CD4-positive, alpha-beta T cell treated with Interleukin-2 at 100 ng/mL for 4 hours (primary cell): ENCODE results near the gene CLDN7.
A peak's percentile ranks its signal among the peaks of the same experiment; 100 is the strongest.
"Not testable (repeated sequence)": the region's sequence is repeated elsewhere in the genome, so short reads cannot be mapped to it uniquely, and the experiment has no call there.

ENCODE experiments used
- DNase-seq: peaks from one replicate; pipeline ENCODE4 v3.0.0-alpha.2; 2020; ENCODE audit warnings: low spot score

CLDN7 gene

DNA sequence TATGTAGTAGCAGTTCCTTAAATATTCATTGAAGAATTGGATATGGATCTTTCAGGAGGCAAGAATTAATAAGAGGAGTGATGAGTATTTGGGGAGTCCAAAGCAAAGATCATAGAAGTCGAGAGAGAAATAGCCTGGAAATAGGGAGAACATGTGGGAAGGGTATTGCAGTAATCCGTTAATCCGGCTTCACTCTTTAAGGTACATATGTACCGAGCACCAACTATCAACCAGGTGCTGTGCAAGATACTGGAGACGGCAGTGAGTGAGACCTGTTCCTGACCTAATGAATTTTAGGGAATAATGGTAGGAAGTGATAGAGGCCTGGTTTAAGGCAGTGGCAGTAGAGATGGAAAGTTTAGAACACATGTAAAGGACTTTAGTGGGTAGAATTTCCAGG lies 9.2 kb downstream of the CLDN7 start:
- no peak for DNase-seq

DNA sequence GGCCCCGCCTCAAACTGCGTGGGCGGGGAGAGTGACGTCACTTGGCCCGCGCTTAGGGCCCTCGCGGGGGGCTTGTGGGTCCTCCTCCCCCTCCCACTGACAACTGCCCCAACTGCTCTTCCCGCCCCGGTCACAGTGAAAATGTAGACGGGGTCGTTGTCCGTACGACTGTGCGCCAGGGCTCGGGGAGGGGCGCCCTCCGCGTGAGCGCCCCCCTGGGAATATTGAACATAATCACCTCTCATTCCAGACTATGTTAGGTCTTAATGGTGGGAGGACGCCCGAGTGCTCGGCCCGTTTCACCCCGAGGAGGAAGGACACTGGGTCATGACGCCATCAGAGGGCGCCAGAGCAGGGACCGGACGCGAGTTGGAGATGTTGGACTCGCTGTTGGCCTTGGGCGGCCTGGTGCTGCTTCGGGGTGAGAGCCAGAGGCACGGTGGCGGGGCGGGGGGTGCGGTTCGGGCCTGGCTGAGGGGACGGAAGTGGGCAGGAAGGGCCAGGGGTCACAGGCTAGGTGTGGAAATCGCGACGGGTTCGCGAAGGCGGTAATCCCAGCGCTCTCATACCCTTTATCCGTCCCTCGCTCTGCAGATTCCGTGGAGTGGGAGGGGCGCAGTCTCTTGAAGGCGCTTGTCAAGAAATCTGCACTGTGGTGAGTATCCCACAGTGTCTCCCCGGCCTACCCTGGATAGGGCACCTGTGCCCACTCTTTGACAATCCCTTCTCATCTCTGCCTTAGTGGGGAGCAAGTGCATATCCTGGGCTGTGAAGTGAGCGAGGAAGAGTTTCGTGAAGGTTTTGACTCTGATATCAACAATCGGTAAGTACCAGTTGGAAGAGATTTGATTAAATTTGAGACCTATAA lies 9.9 kb downstream of the CLDN7 start, which contains the start of gene ELP5:
Gene ELP5, plus strand, starts transcription at position 40 of the 868 bp plus-strand sequence. Its CDS starts 336 bp downstream, at position 376.
- DNase-seq, result peak; percentile 88

DNA sequence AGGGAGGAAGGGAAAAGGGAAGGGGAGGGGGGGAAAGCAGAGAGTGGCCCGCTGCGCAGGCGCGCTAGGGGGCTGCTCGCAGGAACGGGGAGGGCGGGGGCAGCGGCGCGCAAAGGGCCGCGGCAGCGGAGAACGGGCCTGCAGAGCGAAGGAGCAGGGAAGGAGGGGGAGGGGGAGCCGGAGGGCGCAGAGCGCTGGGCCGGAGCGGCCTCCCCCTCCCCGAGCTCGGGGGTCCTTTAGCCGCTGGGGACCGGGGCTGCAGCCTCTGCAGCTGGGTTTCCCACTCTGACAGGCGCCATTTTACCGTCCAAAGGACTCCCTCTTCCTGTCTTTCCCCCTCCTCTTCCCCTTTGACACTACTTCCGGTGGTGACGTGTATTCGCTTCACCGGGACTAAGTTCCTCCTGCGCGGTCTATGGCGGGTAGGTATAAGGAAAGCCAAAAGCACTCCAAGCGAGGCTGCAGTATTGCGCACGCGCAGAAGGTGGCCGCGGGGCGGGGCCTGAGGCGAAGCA lies 10.6 kb downstream of the CLDN7 start, which contains the start of gene CTDNEP1:
Gene CTDNEP1, minus strand, starts transcription at position 74 of the 515 bp plus-strand sequence. CDS start 438 bp downstream, outside the sequence.
- peak; percentile 99 for DNase-seq

DNA sequence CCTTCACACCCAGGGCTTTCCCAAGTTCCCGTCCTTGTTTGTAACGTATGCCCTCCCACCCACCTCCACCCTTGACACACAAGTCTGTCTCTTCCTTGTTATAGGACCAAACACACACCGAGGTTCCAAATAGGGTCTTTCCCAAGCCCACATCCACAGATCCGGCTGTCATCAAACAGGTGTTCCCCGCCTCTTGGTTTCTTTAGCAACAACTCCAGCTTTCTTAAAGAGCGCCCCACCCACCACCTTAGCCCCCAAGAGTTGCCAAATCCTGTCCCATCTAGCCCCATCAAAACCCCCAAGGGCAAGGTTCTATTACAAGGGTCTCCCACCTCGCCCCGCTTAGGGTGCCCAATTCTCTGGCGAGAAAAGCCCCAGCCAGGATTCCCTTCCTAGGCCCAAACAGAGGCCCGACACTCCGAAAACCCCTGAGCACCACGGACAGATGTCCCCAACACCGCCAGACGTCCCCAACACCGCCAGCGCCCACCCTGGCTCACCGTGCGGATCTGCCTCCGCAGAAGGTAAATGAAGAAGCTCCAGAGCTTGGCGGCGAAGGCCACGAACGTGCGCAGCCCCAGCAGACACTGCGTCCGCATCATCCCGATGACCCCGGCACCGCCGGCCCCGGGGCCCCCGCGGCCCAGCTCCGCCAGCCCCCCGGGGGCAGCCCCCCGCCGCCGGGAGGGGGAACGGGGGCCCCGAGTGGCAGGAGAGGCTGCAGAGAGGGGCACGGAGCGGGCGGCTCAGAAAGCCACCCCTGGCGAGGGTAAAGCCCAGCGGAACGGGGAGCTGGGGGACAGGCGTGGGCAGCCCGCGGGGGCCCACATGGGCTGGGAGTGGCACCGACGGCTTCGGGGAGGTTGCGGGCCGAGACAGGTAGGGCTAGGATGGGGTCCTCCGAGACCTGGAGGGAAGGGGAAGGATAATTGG lies 11.3 kb downstream of the CLDN7 start:
- DNase-seq, result no peak

DNA sequence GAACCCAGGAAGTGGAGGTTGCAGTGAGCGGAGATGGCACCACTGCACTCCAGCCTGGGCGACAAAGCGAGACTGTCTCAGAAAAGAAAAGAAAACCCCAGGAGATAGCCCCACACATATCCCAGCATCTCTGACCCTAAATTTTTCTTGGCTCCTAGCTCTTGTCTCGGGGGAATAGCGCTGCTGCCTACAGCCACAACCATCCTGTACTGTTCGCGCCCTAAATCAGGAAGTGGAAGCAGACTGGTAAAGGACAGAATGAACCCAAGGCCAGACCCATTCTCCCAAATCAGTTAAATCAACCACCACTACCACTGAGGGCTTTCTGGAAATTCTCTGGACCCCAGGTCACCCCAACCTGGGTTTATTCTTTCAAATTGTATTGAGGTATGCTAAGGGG lies 12.4 kb downstream of the CLDN7 start:
- DNase-seq, result no peak

DNA sequence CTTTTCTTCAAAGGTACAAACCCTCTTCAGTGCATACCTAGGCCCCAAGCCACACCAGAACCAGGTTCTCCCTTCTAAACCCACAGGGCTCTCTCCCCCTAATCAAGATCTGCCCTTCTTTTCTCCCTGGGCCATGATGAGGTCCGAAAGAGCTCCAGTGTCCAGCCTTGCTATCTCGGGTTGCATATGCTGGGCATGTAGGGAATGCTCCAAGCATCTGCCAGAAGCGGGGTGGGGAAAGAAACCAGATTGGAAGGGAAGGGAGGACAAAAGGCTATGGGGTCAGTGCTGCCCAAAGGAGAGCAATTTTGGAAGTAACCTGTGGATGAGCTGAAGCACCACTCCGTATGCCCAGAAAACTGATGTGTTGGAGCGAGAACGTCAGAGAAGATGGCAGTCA lies 13.1 kb downstream of the CLDN7 start:
- no peak for DNase-seq

DNA sequence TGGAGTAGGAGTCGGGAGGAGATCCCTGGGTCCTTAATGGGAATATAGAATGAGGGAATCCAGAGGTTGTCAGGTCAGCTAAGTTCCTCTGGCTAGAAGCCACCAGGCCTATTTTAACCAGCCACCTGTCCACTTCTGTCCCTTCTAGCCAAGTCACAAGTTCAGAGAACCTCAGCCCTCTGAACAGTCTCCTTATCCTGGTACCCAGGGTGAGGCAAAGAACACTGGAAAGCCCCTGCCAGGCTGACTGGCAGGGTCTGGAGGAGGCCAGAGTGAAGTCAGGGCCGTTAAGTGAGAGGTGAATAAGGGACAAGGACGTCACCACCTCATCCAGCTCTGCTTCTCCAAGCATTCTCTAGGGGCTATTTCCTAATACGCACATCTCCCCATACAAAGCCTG lies 13.5 kb downstream of the CLDN7 start:
- no peak for DNase-seq

DNA sequence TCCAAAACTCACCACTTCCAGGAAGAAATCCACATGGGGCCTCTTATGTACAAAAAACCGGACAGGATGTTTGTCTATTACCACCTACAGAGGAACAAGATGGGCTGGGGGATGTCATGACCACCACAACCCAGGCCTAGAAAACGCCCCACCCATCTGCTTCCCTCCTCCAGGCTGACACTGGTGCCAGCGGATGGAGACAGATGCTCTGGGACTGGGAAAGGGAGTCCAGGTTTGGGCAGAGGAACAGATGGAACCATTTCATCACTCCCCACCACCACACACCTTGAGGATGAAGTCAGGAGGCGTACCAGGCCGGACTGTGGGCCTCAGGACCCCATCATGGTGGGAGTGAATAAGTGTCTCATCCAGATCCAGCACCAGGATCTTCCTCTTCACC lies 15.5 kb downstream of the CLDN7 start:
- DNase-seq, result no peak

DNA sequence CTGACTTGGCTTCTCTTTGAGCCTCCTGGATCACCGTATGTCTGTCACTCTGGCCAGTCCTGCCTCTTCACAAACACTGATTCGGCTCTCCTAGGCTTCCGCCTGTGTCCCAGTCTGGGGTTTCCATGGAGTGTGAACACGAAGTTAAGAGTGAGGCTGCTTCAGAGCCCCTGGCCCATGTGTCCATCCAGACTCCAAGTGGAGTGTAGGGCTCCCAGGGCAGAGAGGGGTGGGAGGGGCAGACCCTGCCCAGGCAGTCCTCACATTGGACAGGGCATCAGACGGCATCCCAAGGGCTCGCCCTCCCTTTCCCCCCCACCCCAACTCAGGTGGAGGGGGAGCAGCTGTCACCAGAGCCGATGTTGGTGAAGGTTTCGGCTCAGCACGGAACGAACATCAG lies 18.4 kb downstream of the CLDN7 start:
- DNase-seq, result not testable (repeated sequence)

DNA sequence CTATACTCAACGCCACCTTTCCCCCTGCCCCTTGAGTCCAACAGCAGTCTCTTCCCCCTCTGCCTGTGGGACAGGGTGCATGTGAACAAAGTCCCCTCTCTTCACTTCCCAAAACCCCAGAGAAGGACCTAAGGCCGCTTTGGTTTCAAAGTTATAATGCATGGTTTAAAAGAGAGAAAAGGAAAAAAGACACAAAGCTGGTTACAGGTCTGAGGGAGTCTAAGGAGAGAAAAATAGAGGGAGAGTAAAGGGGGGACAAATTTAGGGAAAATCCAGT lies 18.9 kb downstream of the CLDN7 start:
- DNase-seq, result no peak

DNA sequence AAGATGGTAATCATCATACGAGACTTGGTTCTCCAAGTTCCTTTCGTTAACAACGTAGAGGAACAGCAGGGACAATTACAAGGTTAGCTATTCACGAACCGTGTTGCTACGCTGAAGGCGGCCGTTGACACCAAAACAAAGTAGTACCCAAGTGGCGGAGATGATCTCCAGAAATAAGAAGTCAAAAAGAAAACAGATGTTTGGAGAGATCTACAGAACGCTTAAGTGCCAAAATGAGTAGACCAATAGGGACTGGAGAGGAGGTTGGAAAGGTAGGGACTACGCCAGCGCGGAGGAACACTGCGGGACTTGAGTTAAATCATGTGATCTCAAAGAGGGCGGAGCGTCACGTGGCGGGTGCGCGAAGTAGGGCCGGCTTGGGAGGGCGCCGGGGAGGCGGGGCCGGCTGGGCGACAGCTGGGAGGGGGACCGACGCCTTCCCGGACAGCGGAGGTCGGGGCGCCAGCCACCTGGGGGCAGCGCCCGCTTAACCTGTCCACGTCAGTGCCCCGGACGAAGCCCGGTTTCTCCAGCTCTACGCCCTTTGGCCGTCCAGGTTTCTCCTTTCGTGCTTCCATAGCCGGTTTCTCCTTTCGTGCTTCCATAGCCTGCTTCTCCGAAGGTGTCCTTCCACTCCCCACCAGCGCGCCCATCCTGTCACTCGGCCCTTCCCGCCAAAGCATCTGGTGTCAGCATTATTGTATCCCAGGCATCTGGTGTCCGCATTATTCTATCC lies 19.4 kb downstream of the CLDN7 start:
- DNase-seq, result peak; percentile 94

DNA sequence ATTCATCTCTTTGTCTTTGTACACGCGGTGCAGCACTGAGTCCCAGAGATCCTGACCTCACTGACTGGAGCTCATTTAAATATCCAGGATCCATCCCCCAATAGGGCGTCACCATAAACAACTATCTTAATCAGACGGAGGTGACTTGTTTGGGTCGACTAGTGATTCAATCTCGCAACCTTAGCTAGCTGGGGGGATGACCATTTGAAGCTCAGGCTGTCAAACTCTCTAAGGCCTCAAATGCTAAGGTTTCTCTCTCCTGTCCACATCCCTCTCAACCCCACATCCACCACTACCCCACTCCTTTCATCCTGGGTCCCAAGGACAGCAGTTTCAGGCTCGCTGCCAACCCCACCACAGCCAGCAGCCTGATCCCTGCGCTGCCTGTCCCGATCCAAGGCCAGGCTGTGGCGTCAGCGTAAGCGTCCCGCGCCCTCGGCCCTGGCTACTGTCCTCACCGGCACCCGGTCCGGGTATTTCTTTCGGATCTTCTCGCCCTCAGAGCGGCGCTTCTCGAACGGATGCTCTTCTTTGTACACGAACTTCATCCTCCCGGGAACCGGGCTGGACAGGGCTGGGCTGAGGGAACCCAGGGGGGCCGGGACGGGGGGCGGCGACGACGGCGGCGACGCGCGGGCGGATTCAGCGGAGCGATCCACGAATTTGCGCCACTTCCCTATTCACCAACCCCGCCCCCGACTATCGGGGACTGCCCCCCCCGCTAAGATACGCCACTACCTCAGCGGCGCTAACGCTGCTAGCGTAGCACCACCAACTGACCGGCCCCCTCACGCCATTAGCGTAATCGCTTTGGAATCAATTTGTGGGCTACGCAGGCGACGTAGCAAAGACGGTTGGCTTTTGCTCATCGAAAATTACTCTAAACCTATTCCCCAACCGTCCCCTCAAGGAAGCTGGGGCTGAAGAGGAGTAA lies 20.2 kb downstream of the CLDN7 start, which contains the start of gene GABARAP:
Gene GABARAP, minus strand, starts transcription at position 667 of the 934 bp plus-strand sequence. Its CDS starts 119 bp downstream, at position 548.
- DNase-seq, result peak; percentile 94

DNA sequence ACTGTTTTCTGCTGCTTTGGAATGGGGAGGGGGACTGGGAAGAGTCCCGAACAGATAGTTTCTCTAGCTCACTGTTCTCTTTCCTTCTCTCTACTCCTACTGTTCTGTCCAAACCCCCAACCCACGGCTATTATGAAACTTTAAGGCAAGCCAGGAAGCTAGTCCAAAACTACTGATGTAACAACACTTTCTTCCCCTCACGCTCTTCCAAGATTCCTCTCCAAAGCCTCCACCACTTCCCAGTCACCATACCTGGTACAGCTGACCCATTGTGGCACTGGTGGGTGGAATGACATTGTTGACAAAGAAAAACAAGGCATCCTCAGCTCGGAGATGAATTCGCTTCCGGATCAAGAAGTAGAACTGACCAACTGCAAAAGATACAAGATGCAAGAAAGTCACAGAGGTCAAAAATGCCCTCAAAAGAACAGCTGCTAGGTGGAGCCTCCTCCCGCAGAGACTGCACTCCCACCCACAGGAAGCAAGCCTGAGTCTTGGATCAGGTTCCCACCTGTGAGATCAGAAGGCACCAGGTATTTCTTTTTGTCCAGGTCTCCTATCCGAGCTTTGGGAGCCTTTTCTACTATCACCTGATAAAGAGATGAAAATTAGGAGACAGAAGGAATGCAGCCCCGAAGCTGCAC lies 21.1 kb downstream of the CLDN7 start:
- no peak for DNase-seq

DNA sequence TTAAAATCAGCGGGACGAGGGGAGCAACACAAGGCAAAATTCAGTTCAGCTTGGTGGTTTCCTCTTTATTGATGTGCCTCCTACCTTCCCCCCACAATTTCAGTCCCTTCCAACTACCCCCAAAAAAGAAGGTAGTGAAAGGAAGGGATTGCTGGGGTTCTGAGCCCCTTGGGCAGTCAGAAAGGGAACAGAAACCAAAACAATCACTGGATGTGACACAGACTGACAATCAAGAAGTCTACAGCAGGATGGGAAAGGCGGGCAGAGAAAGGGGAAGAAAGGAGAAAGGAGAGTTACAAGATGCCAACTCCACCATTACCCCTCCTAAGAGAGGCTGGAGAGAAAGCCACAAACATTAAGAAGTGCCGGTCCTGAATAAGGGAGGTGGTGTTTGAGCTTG lies 21.9 kb downstream of the CLDN7 start:
- no peak for DNase-seq

DNA sequence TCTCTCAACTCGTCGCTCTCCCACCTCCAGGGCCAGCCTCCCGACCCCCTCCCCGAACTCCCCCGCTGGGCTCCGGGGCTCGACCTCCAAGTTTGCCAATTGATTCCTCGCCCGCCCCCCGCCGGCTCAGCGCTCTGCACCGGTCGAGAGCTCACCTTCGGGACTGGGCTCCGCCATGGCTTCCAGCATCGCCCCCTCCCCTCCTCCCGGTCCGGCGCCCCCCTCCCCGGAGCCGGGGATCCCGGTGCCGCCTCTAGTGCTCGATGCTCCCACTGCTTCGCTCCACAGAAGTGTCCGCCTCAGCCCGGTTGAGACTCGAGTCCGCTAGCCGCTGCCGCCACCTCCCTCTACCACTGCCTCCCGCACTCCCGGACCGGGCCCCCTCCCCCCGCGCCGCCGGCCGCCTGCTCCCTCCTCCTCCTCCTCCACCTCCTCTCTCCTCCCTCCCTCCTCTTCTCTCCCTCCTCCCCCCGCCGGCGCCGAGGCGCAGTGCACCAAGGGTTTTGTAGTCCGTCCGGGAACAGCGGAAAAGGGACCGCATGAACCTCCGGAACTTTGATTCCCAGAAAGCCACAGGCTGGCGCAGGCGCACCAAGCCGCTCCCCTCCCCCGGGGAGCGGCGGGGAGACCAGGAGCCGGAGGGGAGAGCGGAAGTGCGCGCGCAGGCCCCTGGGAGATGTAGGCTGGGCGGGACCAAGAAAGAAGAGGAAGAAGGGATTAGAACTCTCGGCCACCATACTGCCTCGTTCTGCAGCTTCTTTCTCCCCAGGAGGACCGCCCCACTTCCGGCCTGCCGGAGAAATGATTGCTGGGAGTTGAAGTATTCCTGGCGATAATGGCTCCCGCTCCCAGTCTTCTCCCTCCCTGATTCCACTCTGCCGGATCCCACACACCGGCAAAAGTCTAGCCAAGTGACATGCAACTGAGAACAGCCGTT lies 22.9 kb downstream of the CLDN7 start, which contains the start of gene PHF23:
Gene PHF23, minus strand, starts transcription at position 367 of the 937 bp plus-strand sequence. Its CDS starts 178 bp downstream, at position 189.
- peak; percentile 99 for DNase-seq

DNA sequence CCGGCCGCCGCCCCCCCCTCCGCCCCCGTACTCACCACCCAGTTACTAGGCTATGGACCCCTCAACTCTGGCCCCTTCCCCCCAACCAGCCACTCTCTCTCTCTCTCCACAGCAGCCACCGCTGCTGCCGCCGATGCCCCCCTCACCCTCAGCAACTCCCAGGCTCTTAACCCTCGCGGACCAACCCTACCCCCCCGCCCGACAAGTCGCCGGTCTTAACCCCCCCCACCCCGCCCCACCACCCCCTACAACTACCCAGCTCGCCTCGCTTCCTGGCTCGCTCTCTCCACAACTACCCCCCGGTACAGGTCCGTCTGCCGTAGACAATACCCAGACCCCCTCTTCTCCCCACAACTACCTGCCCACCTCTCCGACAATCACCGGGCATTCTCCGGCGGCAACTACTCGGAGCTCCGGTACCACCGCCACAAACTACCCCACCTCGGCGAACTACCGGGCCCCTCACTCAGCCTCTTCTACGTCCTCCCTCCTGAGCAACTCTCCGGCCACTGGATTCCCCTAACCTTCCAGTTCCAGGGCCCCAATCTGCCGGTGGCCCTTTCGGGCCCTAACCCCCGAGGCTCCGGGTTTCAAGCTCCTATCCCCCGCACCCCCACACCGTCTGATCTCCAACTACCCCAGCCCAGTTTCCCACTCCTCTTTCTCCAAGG lies 23.7 kb downstream of the CLDN7 start:
- DNase-seq, result no peak

DNA sequence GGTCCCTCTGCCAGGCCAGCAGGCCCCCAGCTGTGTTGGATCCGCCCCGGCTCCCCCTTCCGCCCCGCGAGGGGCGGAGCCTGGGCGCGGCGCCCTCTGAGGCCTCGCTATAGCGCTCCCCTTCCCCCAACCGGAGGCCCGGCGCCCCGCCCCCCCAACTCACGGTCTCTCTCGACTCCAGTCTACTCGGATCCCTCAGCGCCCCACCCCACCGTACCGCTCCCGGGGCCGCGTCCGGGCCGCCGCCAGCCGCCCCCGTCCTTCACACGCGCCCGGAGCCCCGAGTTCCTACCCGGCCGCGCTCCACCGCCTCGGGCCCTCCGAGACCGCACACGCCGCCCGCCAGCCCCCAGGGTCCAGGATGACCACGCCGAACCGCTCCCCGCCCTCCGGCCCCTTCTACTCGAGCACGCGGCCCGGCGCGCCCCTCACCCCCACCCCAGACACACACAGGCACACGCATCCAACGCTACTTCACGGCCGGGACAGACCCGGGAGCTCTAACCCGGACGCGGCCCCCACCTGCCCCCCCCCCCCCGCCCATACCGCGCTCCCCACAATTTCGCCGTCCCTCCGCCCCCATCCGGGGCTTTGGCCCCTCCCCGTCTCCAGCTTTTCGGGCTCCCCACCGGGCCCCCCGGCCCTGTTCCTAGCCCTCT lies 24.4 kb downstream of the CLDN7 start:
- peak; percentile 85 for DNase-seq

DNA sequence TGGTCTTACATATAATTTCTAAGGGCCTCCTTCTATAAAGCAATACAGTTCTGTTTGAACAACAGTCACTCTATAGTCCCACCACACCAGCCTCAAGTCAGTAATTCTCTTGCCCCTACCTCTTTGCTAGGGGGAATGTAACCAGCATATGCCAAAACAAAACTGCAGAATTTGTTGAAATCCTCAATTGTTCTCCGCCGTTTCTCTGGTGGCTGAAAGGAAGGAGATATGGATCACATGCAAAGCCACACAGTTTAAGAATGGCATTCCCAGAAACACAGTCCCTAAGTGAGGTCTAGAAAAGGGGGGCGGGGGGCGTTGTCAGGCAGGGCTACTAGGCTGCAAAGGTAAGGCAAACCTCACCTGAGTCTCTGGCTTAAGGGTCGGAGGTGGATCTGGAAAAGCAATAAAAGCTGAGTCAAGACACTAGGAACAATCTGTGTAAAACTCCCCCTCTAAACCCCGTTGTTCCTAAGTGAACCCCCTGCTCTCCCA lies 25.0 kb downstream of the CLDN7 start:
- no peak for DNase-seq
